IPS DF 6.9 (cell line): ENCODE results near the gene SMOC1.

ENCODE experiments used
- DNase-seq: peaks from one replicate; pipeline ENCODE4 v3.0.0-alpha.2; 2013; ENCODE audit warnings: low read depth, low spot score
- H3K27ac ChIP-seq: one replicate; pipeline ENCODE4 v1.5.1; 2013; ENCODE audit warnings: low read length, control low read depth
- H3K27me3 ChIP-seq: 2 replicates; pipeline ENCODE4 v1.6.1; 2013; ENCODE audit warnings: mild to moderate bottlenecking, low read length; ENCODE audit not compliant: control insufficient read depth, insufficient read depth
- H3K36me3 ChIP-seq: 2 replicates; pipeline ENCODE4 v1.6.1; 2013; ENCODE audit warnings: low read length; ENCODE audit not compliant: control insufficient read depth, insufficient read depth
- H3K4me1 ChIP-seq: 2 replicates; pipeline ENCODE4 v1.6.1; 2013; ENCODE audit warnings: low read length; ENCODE audit not compliant: control insufficient read depth, insufficient read depth
- H3K4me3 ChIP-seq: 2 replicates; pipeline ENCODE4 v1.5.1; 2013; ENCODE audit warnings: mild to moderate bottlenecking, low read length
- H3K9me3 ChIP-seq: 2 replicates; pipeline ENCODE4 v1.6.1; 2013; ENCODE audit warnings: low read length, inconsistent platforms; ENCODE audit not compliant: control insufficient read depth, insufficient read depth
- WGBS: extraction: QIAGEN DNeasy Blood & Tissue Kit; methylation state at CpG from one replicate; pipeline ENCODE4 v1.1.7; 2013; ENCODE audit warnings: mixed read lengths, missing lambda C conversion rate; ENCODE audit not compliant: insufficient read length, insufficient coverage; 5-methylcytosine and 5-hydroxymethylcytosine counted together

SMOC1 gene

GRCh38 chr14:70080076-70080475 is 200.9 kb downstream of the SMOC1 start:
- no peaks in the 10 kb centered on the region for H3K27me3 ChIP-seq
- WGBS = no CpG with 5 or more reads among the region's 6 CpGs
- H3K36me3 ChIP-seq = no peaks in the 10 kb centered on the region

More at GRCh38 chr14:70080076-70080475, 200.9 kb downstream of the SMOC1 start:
- no peaks in the 10 kb centered on the region for H3K4me1 ChIP-seq
- H3K4me3 ChIP-seq = no peak overlapping the region
- no peaks in the 10 kb centered on the region for H3K9me3 ChIP-seq
- H3K27ac ChIP-seq = no peak overlapping the region
- no peak for DNase-seq
